ENCODE results near the gene PRICKLE4. TPM values are rescaled to one million over a fixed set of nuclear protein-coding genes. Genes with fewer than 3 reads are reported as not detected.

Gene PRICKLE4
- total RNA-seq, 1 experiment from 2014 or later: 0.30 TPM

Other genes starting within 250 kb of the PRICKLE4 start
- gene FOXP4, start 234.4 kb upstream of the PRICKLE4 start, total RNA-seq (2014; rRNA removed; shearing (Covaris generic)): 6.5 and 11.6 TPM in 2 replicates
- gene MDFI, start 142.3 kb upstream of the PRICKLE4 start, total RNA-seq (2014; rRNA removed; shearing (Covaris generic)): 0.79 and 1.4 TPM in 2 replicates
- 6.1 and 7.2 TPM in 2 replicates for gene TFEB, start 45.2 kb upstream of the PRICKLE4 start, total RNA-seq (2014; rRNA removed; shearing (Covaris generic))
- gene PGC, start 33.4 kb upstream of the PRICKLE4 start, total RNA-seq (2014; rRNA removed; shearing (Covaris generic)): not detected in 2 replicates
- 0.34 and 2.4 TPM in 2 replicates for gene FRS3, start 882 bp upstream of the PRICKLE4 start, total RNA-seq (2014; rRNA removed; shearing (Covaris generic))
- 157 and 167 TPM in 2 replicates for gene TOMM6, start 6.9 kb downstream of the PRICKLE4 start, total RNA-seq (2014; rRNA removed; shearing (Covaris generic))
- 2.6 and 3.6 TPM in 2 replicates for gene USP49, start 114.6 kb downstream of the PRICKLE4 start, total RNA-seq (2014; rRNA removed; shearing (Covaris generic))
- gene MED20, start 140.4 kb downstream of the PRICKLE4 start, total RNA-seq (2014; rRNA removed; shearing (Covaris generic)): 23.5 and 49.9 TPM in 2 replicates
- gene BYSL, start 140.7 kb downstream of the PRICKLE4 start, total RNA-seq (2014; rRNA removed; shearing (Covaris generic)): 16.0 and 19.2 TPM in 2 replicates
- gene CCND3, start 161.0 kb downstream of the PRICKLE4 start, total RNA-seq (2014; rRNA removed; shearing (Covaris generic)): 141 and 146 TPM in 2 replicates

All from M059J (cell line).